NT2/D1 (cell line): ENCODE measurements around the gene SKAP1.

Experiments used
- DNase-seq: peaks from one replicate; pipeline ENCODE4 v3.0.0-alpha.2; 2011; ENCODE audit warnings: low read depth, low spot score
- H3K27me3 ChIP-seq: 2 replicates; pipeline ENCODE4 v1.6.0; 2011; ENCODE audit warnings: mild to moderate bottlenecking; ENCODE audit not compliant: insufficient read length, insufficient read depth
- H3K36me3 ChIP-seq: 2 replicates; pipeline ENCODE4 v1.6.1; 2011; ENCODE audit warnings: mild to moderate bottlenecking, low read length, mixed read lengths; ENCODE audit not compliant: insufficient read depth, insufficient read length
- H3K4me1 ChIP-seq: 2 replicates; pipeline ENCODE4 v1.5.1; 2011; ENCODE audit not compliant: insufficient read depth, insufficient read length
- H3K4me3 ChIP-seq: 2 replicates; pipeline ENCODE4 v1.5.1; 2011; ENCODE audit warnings: low read depth; ENCODE audit not compliant: insufficient read length
- H3K9ac ChIP-seq: 2 replicates; pipeline ENCODE4 v1.6.0; 2011; ENCODE audit warnings: low read depth; ENCODE audit not compliant: insufficient read length
- H3K9me3 ChIP-seq: 2 replicates; pipeline ENCODE4 v1.5.1; 2011; ENCODE audit warnings: mild to moderate bottlenecking, low read length; ENCODE audit not compliant: insufficient read depth
- SUZ12 ChIP-seq: IDR thresholded peaks from 2 replicates; pipeline ENCODE4 v1.6.1; 2011; ENCODE audit not compliant: insufficient read length, insufficient read depth; ENCODE audit errors: extremely low read depth
- YY1 ChIP-seq: IDR thresholded peaks from 2 replicates; pipeline ENCODE4 v1.6.1; 2011; ENCODE audit not compliant: insufficient read length, insufficient read depth
- ZNF274 ChIP-seq: IDR thresholded peaks from 2 replicates; pipeline ENCODE4 v1.6.1; 2011; ENCODE audit warnings: mild to moderate bottlenecking, low read depth, low read length

Gene SKAP1

GRCh38 chr17:48409607-48410006 lies 20.4 kb downstream of the SKAP1 start:
- Histone ChIP-seq H3K27me3 (no peaks in the 10 kb centered on the region), H3K36me3 (no peaks in the 10 kb centered on the region), H3K4me3 (no peak overlapping the region), H3K4me1 (no peaks in the 10 kb centered on the region), H3K9me3 (no peaks in the 10 kb centered on the region), H3K9ac (no peak overlapping the region)
- no peak for DNase-seq
- TF ChIP-seq ZNF274 (no peak), SUZ12 (no peak), YY1 (no peak)

- no peaks in the 10 kb centered on the region for H3K27me3 ChIP-seq
- H3K9me3 ChIP-seq, result no peaks in the 10 kb centered on the region
- DNase-seq, result no peak
These were observed 23.0 kb downstream of the SKAP1 start for GRCh38 chr17:48406936-48407567.

GRCh38 chr17:48394821-48395220 lies 35.2 kb downstream of the SKAP1 start:
- no peak overlapping the region for H3K4me3 ChIP-seq
- H3K9me3 ChIP-seq, result no peaks in the 10 kb centered on the region
- H3K4me1 ChIP-seq, result no peaks in the 10 kb centered on the region
- no peak overlapping the region for H3K9ac ChIP-seq
- no peaks in the 10 kb centered on the region for H3K27me3 ChIP-seq
- no peaks in the 10 kb centered on the region for H3K36me3 ChIP-seq
- no peak for DNase-seq
- TF ChIP-seq YY1 (no peak), SUZ12 (no peak), ZNF274 (no peak)

More at GRCh38 chr17:48406936-48407567, 23.0 kb downstream of the SKAP1 start:
- Histone ChIP-seq H3K4me1 (no peaks in the 10 kb centered on the region), H3K4me3 (no peak overlapping the region), H3K9ac (no peak overlapping the region), H3K36me3 (no peaks in the 10 kb centered on the region)
- no peak for TF ChIP-seq ZNF274
- TF ChIP-seq YY1, result no peak
- TF ChIP-seq SUZ12, result no peak

DNA sequence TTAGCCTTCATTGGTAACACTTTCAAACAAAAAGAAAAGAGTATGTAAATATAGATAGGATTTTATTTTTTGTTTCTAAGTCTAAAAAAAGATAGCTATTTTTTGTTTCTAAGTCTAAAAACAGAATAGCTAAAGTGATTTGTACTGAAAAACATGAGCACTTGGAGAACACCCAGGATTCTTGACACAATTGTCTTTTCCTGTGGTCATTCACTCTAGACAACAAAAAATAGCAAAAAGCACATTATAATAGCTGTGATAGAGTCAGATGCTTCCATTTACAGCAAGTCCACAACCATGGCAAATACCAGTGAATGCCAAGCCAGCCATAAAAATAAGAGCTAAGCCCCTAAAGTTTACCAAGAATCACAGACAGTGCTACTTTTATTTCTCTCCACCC lies 36.7 kb downstream of the SKAP1 start:
- no peaks in the 10 kb centered on the region for H3K4me1 ChIP-seq
- no peaks in the 10 kb centered on the region for H3K27me3 ChIP-seq
- no peaks in the 10 kb centered on the region for H3K36me3 ChIP-seq
- H3K4me3 ChIP-seq, result no peak overlapping the region
- TF ChIP-seq ZNF274 (no peak), YY1 (no peak), SUZ12 (no peak)
- DNase-seq, result no peak
- no peak overlapping the region for H3K9ac ChIP-seq
- H3K9me3 ChIP-seq, result no peaks in the 10 kb centered on the region

GRCh38 chr17:48392857-48393256 lies 37.2 kb downstream of the SKAP1 start:
- DNase-seq, result no peak
- no peaks in the 10 kb centered on the region for H3K9me3 ChIP-seq
- no peak overlapping the region for H3K9ac ChIP-seq
- H3K4me1 ChIP-seq, result no peaks in the 10 kb centered on the region
- no peak for TF ChIP-seq YY1
- TF ChIP-seq ZNF274, result no peak
- no peak for TF ChIP-seq SUZ12
- H3K4me3 ChIP-seq, result no peak overlapping the region
- no peaks in the 10 kb centered on the region for H3K27me3 ChIP-seq
- H3K36me3 ChIP-seq, result no peaks in the 10 kb centered on the region

DNA sequence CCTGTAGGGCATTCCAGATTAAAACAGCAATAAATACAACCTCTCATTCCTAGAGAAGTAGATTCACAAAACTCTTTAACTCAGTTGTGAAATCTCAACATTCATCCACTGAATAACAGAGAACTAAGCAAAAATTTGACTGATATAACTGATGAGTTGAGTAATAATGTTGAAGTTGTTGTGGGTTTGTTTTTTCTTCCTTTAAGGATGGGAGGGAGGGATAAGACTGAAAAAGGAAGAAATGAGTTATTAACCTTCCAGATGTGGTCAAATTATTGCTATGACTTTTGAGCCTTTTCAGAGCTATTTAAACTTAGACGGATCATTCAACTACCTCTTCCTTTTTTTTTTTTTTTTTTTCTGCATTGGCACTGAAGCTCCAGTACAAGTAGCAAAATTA lies 38.6 kb downstream of the SKAP1 start:
- no peaks in the 10 kb centered on the region for H3K36me3 ChIP-seq
- no peaks in the 10 kb centered on the region for H3K27me3 ChIP-seq
- DNase-seq, result no peak
- H3K4me1 ChIP-seq, result no peaks in the 10 kb centered on the region
- H3K9me3 ChIP-seq, result no peaks in the 10 kb centered on the region
- H3K9ac ChIP-seq, result no peak overlapping the region
- TF ChIP-seq ZNF274, result no peak
- TF ChIP-seq SUZ12, result no peak
- TF ChIP-seq YY1, result no peak
- H3K4me3 ChIP-seq, result no peak overlapping the region

DNA sequence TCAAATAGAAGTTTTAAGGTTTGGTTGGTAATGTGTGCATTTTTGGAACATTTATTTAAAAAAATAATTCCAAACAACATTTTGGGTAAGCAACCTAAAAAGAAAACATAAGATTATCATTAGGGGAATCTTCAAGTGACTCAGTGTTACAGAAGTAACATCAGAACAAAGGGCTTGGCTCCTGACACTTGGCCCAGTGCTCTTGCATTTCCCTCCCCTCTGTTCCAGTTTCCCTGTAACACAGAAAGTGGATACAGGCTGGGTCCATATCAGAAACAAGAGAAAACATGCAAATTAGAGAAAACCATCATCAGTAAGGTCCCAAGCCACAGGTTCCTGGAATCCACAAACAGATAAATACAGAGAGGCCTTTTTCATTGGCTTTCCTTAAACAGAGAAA lies 40.1 kb downstream of the SKAP1 start:
- Histone ChIP-seq H3K36me3 (no peaks in the 10 kb centered on the region), H3K4me1 (no peaks in the 10 kb centered on the region), H3K9me3 (no peaks in the 10 kb centered on the region), H3K27me3 (no peaks in the 10 kb centered on the region), H3K4me3 (no peak overlapping the region), H3K9ac (no peak overlapping the region)
- DNase-seq, result no peak
- TF ChIP-seq SUZ12 (no peak), YY1 (no peak), ZNF274 (no peak)
